DMS53 treated with DMSO at 0.1 percent for 48 hours (cell line): ENCODE data around the gene DOK4.

ENCODE experiments used
- DNase-seq: peaks from one replicate; lab custom pipeline; 2025; ENCODE audit not compliant: unreplicated experiment; lab: John Stamatoyannopoulos, UW

The DOK4 gene

GRCh38 chr16:57519796-57520360 is 33.6 kb upstream of the DOK4 start:
- peak; percentile 62 for DNase-seq

GRCh38 chr16:57518922-57519321 is 32.6 kb upstream of the DOK4 start:
- no peak for DNase-seq

GRCh38 chr16:57518520-57518919 is 32.2 kb upstream of the DOK4 start:
- DNase-seq = no peak

- DNase-seq = no peak
Observed at GRCh38 chr16:57517397-57518367, 31.4 kb upstream of the DOK4 start.

GRCh38 chr16:57516773-57517172 is 30.5 kb upstream of the DOK4 start:
- DNase-seq = no peak

- DNase-seq = no peak
Observed at GRCh38 chr16:57516176-57516725, 30.0 kb upstream of the DOK4 start.

- no peak for DNase-seq
Observed at GRCh38 chr16:57514791-57515600, 28.7 kb upstream of the DOK4 start.

GRCh38 chr16:57514371-57514770 is 28.1 kb upstream of the DOK4 start:
- DNase-seq = no peak

GRCh38 chr16:57513371-57514102 is 27.2 kb upstream of the DOK4 start:
- DNase-seq = no peak

GRCh38 chr16:57512296-57513001 is 26.2 kb upstream of the DOK4 start:
- no peak for DNase-seq

- no peak for DNase-seq
Observed at GRCh38 chr16:57510016-57510871, 24.0 kb upstream of the DOK4 start.

GRCh38 chr16:57509231-57509923 is 23.1 kb upstream of the DOK4 start:
- DNase-seq = no peak

- no peak for DNase-seq
Observed at GRCh38 chr16:57508035-57508425, 21.7 kb upstream of the DOK4 start.

- DNase-seq = no peak
Observed at GRCh38 chr16:57507136-57508034, 21.1 kb upstream of the DOK4 start.

- no peak for DNase-seq
Observed at GRCh38 chr16:57505169-57505568, 18.9 kb upstream of the DOK4 start.

GRCh38 chr16:57504491-57504890 is 18.2 kb upstream of the DOK4 start:
- DNase-seq = no peak

GRCh38 chr16:57504001-57504400 is 17.7 kb upstream of the DOK4 start:
- no peak for DNase-seq
